KMS-11 (cell line): Measurements from ENCODE around the gene PYY.

Experiments
- H2AFZ ChIP-seq: fragments of 200-600 bp; sonication (generic); 2 replicates; pipeline ENCODE4 v1.6.1; 2016; ENCODE audit warnings: antibody characterized with exemption, mixed run types, low read depth
- H3K27ac ChIP-seq: fragments of 200-600 bp; sonication (generic); 2 replicates; pipeline ENCODE4 v1.6.1; 2016; ENCODE audit warnings: mild to moderate bottlenecking, mixed run types
- H3K27me3 ChIP-seq: fragments of 200-600 bp; sonication (generic); 2 replicates; pipeline ENCODE4 v1.6.1; 2017; ENCODE audit warnings: mild to moderate bottlenecking, low read depth, mixed run types, moderate library complexity; ENCODE audit not compliant: insufficient read depth
- H3K36me3 ChIP-seq: fragments of 200-600 bp; sonication (generic); 2 replicates; pipeline ENCODE4 v1.6.1; 2017; ENCODE audit warnings: mild to moderate bottlenecking, mixed run types; ENCODE audit not compliant: insufficient read depth
- H3K4me1 ChIP-seq: fragments of 200-600 bp; sonication (generic); 2 replicates; pipeline ENCODE4 v1.6.1; 2016; ENCODE audit warnings: mild to moderate bottlenecking, low read depth, mixed run types; ENCODE audit not compliant: poor library complexity, severe bottlenecking
- H3K4me2 ChIP-seq: fragments of 200-600 bp; sonication (generic); 2 replicates; pipeline ENCODE4 v1.7.0; 2016; ENCODE audit warnings: mild to moderate bottlenecking, mixed run types
- H3K4me3 ChIP-seq: fragments of 200-600 bp; sonication (generic); IDR thresholded peaks from 2 replicates; pipeline ENCODE4 v1.6.1; 2017; ENCODE audit warnings: low read depth, low read length, mixed read lengths; ENCODE audit not compliant: insufficient read depth
- H3K79me2 ChIP-seq: fragments of 200-600 bp; sonication (generic); 2 replicates; pipeline ENCODE4 v1.6.1; 2016; ENCODE audit warnings: low read depth, mixed run types; ENCODE audit not compliant: insufficient read depth
- H3K9ac ChIP-seq: fragments of 200-600 bp; sonication (generic); 2 replicates; pipeline ENCODE4 v1.6.1; 2016; ENCODE audit warnings: mild to moderate bottlenecking, mixed run types
- H4K20me1 ChIP-seq: fragments of 200-600 bp; sonication (generic); 2 replicates; pipeline ENCODE4 v1.6.1; 2016; ENCODE audit warnings: mild to moderate bottlenecking, mixed run types; ENCODE audit not compliant: insufficient read depth
- CTCF ChIP-seq: fragments of 200-600 bp; sonication (generic); conservative IDR thresholded peaks from 2 replicates; pipeline ENCODE4 v1.6.1; 2017; ENCODE audit warnings: low read depth, mild to moderate bottlenecking, antibody characterized with exemption, low read length, moderate library complexity, mixed read lengths

Gene PYY

DNA sequence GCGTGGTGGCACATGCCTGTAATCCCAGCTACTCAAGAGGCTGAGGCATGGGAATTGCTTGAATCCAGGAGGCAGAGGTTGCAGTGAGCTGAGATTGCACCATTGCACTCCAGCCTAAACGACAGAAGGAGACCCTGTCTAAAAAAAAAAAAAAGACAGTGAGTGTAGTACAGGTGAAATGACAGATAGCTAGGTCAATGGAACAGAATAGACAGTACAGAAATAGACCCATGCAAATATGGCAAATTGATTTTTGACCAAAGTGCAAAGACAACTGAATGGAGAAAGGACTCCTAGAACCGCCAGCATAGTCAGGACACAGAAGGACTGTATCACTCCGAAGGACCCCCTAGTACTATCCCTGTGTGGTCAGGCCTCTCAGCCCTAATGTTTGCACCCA lies 16.6 kb upstream of the PYY start:
- H3K79me2 ChIP-seq: no peaks in the 10 kb centered on the region
- no peak overlapping the region for H3K9ac ChIP-seq
- H3K27me3 ChIP-seq: no peaks in the 10 kb centered on the region; the same call in 1 of the 2 replicates
- no peaks in the 10 kb centered on the region for H3K36me3 ChIP-seq
- H2AFZ ChIP-seq: no peak overlapping the region
- H3K4me1 ChIP-seq: no peaks in the 10 kb centered on the region
- no peak overlapping the region for H3K4me2 ChIP-seq
- H3K4me3 ChIP-seq: no peak overlapping the region
- no peak for TF ChIP-seq CTCF
- H4K20me1 ChIP-seq: no peaks in the 10 kb centered on the region
- H3K27ac ChIP-seq: no peak overlapping the region

GRCh38 chr17:43967251-43967875 lies 13.6 kb upstream of the PYY start:
- no peak overlapping the region for H3K4me2 ChIP-seq
- H3K36me3 ChIP-seq: no peaks in the 10 kb centered on the region
- no peaks in the 10 kb centered on the region for H3K4me1 ChIP-seq
- H3K9ac ChIP-seq: no peak overlapping the region
- H3K4me3 ChIP-seq: no peak overlapping the region
- no peaks in the 10 kb centered on the region for H4K20me1 ChIP-seq
- H3K27me3 ChIP-seq: no peaks in the 10 kb centered on the region
- TF ChIP-seq CTCF: no peak
- H2AFZ ChIP-seq: no peak overlapping the region
- H3K27ac ChIP-seq: no peak overlapping the region
- H3K79me2 ChIP-seq: no peaks in the 10 kb centered on the region

DNA sequence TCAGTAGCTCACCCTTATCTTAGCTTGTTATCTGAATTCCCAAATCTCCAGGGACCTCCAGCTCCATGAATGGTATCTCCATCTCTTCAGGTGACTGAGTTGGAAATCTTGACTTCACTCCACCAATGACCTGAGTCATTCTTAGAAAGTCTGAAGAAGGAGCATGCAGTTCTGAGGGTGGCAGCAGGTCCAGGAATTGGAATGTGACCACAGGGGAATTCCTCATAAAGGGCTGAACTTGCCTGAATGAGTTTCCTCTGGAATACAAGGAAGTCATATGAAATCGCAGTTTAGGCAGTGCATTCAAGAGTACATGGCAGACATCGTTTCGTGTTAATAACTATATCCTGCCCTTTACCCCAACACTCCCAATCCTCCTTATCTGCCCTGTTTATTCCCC lies 12.5 kb upstream of the PYY start:
- no peak overlapping the region for H3K9ac ChIP-seq
- H3K27ac ChIP-seq: no peak overlapping the region
- no peak overlapping the region for H2AFZ ChIP-seq
- H4K20me1 ChIP-seq: no peaks in the 10 kb centered on the region
- H3K36me3 ChIP-seq: no peaks in the 10 kb centered on the region
- H3K27me3 ChIP-seq: no peaks in the 10 kb centered on the region
- H3K4me1 ChIP-seq: no peaks in the 10 kb centered on the region
- no peaks in the 10 kb centered on the region for H3K79me2 ChIP-seq
- H3K4me2 ChIP-seq: no peak overlapping the region
- no peak overlapping the region for H3K4me3 ChIP-seq
- TF ChIP-seq CTCF: no peak

DNA sequence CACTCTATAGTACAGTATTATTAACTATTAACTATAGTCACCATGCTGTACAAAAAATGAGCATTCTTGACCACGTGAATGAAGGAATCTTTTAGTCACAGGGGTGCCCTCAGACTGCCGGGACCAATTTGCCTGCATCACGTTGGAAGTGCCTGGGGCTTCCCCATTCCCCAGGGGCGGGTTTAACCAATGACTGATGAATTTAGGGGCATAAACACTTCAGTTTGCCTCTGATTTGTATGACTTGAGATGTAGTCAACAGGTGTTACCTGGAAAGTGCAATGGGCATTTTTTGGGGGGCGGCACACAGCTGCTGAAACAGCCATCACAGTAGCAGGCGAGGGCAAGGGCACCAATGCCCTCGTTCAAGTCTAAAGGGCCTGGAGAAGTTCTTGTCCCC lies 8.7 kb upstream of the PYY start:
- Histone ChIP-seq H3K4me3 (no peak overlapping the region), H3K4me1 (no peaks in the 10 kb centered on the region), H3K79me2 (no peaks in the 10 kb centered on the region), H3K9ac (no peak overlapping the region), H3K4me2 (no peak overlapping the region), H3K27me3 (no peaks in the 10 kb centered on the region; the same call in 1 of the 2 replicates), H3K27ac (no peak overlapping the region), H2AFZ (no peak overlapping the region), H4K20me1 (no peaks in the 10 kb centered on the region), H3K36me3 (no peaks in the 10 kb centered on the region)
- TF ChIP-seq CTCF: no peak
